Measurements from ENCODE around the gene USP48. TPM values are rescaled to one million over a fixed set of nuclear protein-coding genes. Genes with fewer than 3 reads are reported as not detected.

USP48 gene
- total RNA-seq, 2 experiments from 2014 or later = 83.9 to 96.8 TPM

DNA sequence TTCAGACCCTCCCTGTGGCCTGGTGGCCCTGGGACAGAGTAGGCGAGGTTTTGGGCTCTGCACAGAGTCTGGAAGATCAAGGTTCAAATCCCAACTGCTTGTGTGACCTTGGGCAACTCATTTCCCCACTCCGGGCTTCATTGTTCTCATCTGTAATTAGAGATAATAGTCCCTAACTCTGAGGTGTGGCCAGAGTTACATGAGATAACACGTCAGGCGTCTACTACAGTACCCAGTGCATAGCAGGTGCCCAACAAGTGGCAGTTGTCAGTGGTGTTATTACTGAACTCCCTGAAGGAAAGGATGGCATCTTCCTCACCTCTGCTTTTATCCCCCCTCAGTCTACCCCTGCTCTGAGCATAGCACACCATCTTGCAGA lies 134.6 kb downstream of the USP48 start:
- CTCF ChIA-PET = interaction anchor here (1.9 kb wide), 1 partner anchor 10 kb away, joined by 7 read pairs; no protein-coding TSS in a partner anchor
- H3K9me3 Mint-ChIP-seq (ENCODE audit: low read depth) = no peaks in the 10 kb centered on the region
- peaks cover 32% of the 10 kb centered on the region for H3K27me3 Mint-ChIP-seq
- DNase-seq (no peak), ATAC-seq (no peak)
- peaks cover 9% of the 10 kb centered on the region for H3K4me1 Mint-ChIP-seq
- no peak overlapping the region for H3K4me3 Mint-ChIP-seq
- H3K27ac Mint-ChIP-seq = no peak overlapping the region
- H3K36me3 Mint-ChIP-seq = no peaks in the 10 kb centered on the region

DNA sequence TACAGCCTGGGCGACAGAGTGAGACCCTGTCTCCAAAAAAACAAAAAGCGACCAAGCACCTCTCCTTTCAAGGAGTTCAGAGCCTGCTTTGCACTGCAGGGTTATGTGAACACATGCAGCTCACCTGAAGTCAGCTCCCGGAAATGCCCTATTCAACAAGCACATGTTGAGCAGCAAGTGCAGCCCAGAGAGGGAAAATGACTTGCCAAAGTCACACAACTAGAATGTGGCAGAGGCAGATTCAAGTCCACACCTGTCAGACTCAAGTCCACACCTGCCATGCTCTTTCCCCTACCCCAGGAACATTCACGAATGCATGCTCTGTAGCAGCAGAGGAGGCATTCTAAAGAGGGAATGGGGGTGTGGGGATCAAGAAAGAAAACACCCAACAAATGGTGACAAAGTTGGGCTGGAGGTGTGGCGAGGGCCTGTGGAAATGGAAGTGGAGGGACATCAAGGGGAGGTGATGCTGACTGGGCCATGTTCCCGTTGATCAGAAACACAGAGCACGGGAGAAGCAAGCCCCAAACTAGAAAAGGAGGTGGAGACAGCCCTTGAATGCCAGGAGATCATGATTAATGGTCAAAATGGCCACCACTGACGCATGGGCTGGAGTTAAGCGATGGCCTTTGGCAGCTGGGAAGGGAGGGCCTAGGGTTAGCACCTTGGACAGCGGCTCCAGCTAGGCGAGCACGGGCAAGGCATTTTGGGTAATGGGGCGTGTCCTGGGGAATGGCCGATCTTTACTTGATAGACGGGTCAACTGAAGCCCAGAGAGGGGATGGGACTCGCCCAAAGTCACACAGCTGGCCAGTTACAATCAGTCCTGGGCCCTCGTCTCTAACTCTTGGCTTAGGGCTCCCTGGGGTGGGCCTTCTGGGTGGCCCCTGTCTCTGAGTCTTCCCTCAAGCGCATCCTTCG lies 135.3 kb downstream of the USP48 start:
- DNase-seq (peak; percentile 66), ATAC-seq (peak; percentile 22)
- no peaks in the 10 kb centered on the region for H3K36me3 Mint-ChIP-seq
- no peak overlapping the region for H3K4me3 Mint-ChIP-seq
- peaks cover 9% of the 10 kb centered on the region for H3K4me1 Mint-ChIP-seq
- H3K27ac Mint-ChIP-seq = no peak overlapping the region
- H3K9me3 Mint-ChIP-seq (ENCODE audit: low read depth) = no peaks in the 10 kb centered on the region
- peaks cover 26% of the 10 kb centered on the region for H3K27me3 Mint-ChIP-seq
- CTCF ChIA-PET = interaction anchor here (1.9 kb wide), 1 partner anchor 11 kb away, joined by 7 read pairs; no protein-coding TSS in a partner anchor

DNA sequence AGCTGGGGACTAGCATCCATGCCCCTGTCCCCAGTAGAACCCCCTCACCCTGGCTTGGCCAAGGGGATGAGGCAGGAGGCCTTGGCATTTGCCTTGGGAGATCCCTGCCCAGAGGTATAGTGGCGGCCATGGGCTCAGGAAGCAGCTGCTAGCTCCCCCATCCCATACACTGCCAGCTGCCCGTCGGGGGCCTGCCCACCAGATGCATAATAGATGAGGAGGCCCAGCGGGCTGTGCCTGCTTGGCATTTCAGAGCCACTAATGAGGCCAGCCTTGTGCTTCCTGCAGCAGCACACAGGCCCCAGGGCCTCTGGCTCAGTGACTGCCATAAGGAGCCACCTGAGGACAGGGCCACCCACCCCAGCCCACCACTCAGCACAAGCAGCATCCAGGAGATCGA lies 137.4 kb downstream of the USP48 start:
- no peak for DNase-seq
- ATAC-seq = no peak
- Mint-ChIP-seq H3K36me3 (no peaks in the 10 kb centered on the region), H3K4me1 (no peaks in the 10 kb centered on the region), H3K27me3 (peaks cover 11% of the 10 kb centered on the region), H3K27ac (no peak overlapping the region), H3K9me3 (ENCODE audit: low read depth) (no peaks in the 10 kb centered on the region), H3K4me3 (no peak overlapping the region)
- CTCF ChIA-PET = interaction anchor here (0.7 kb wide), 1 partner anchor 137 kb away, joined by 3 read pairs; no protein-coding TSS in a partner anchor

DNA sequence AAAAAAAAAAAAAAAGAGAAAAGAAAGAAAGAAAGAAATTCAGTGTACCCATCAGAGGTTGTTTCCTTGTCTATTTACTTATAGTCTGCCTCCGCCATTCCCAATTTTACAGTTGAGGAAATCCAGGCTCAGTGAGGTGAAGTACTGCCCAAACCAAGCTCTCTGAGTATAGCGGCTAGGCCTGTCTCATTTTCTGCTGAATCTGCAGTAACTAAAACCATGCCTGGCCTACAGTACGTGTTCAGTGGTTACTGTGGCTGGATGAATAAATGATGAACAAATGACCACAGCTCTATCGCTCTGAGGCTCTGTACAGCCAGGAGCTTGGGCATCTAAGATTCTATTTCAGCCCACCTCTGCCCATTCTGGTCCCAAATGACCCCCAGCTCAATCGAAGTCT lies 138.0 kb downstream of the USP48 start:
- peaks cover 11% of the 10 kb centered on the region for H3K27me3 Mint-ChIP-seq
- ATAC-seq = no peak
- CTCF ChIA-PET = no interaction called here

DNA sequence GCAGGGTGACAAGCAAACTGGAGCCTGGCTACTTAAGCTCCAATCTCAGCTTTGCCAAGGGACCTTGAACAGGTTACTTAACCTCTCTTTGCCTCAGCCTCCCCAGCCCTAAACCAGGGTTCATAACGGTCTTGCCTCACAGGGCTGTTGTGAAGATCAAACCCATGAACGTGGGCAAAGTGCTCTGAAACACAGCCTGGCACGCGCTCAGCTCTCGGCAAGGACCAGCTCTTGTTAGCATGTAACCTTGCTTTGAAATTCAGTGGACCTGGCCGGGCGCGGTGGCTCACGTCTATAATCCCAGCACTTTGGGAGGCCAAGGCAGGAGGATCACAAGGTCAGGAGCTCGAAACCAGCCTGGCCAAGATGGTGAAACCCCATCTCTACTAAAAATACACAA lies 138.6 kb downstream of the USP48 start:
- CTCF ChIA-PET = no interaction called here
- H3K27ac Mint-ChIP-seq = no peak overlapping the region
- peaks cover 11% of the 10 kb centered on the region for H3K27me3 Mint-ChIP-seq
- H3K4me1 Mint-ChIP-seq = no peaks in the 10 kb centered on the region
- H3K9me3 Mint-ChIP-seq (ENCODE audit: low read depth) = no peaks in the 10 kb centered on the region
- no peak for DNase-seq
- H3K36me3 Mint-ChIP-seq = no peaks in the 10 kb centered on the region
- H3K4me3 Mint-ChIP-seq = no peak overlapping the region
- no peak for ATAC-seq

More for the DNA sequence above, 138.0 kb downstream of the USP48 start:
- no peaks in the 10 kb centered on the region for H3K9me3 Mint-ChIP-seq (ENCODE audit: low read depth)
- no peaks in the 10 kb centered on the region for H3K36me3 Mint-ChIP-seq
- no peak overlapping the region for H3K27ac Mint-ChIP-seq
- no peak overlapping the region for H3K4me3 Mint-ChIP-seq
- no peak for DNase-seq
- H3K4me1 Mint-ChIP-seq = no peaks in the 10 kb centered on the region

DNA sequence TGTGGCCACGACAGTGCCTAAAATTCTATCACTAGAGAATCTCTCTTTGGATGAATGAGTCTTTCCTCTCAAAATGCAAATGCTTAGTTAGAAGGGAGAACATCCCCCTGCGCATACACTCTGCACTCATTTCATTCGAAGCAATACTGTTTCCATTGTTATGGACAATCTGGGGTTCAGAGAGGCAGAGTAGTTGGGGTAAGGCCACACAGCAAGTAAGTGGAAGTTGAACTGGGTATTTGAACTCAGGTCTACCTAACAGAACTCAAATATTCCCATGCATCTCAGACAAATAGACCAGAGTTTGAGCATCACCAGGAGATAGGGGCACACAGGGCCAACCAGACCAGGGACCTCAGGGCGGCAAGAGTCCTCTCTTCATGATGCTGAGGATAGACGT lies 139.3 kb downstream of the USP48 start:
- Mint-ChIP-seq H3K27me3 (peaks cover 9% of the 10 kb centered on the region), H3K9me3 (ENCODE audit: low read depth) (no peaks in the 10 kb centered on the region), H3K4me1 (peaks cover under 1% of the 10 kb centered on the region), H3K27ac (no peak overlapping the region), H3K36me3 (no peaks in the 10 kb centered on the region), H3K4me3 (no peak overlapping the region)
- no peak for ATAC-seq
- CTCF ChIA-PET = no interaction called here
- DNase-seq = no peak

DNA sequence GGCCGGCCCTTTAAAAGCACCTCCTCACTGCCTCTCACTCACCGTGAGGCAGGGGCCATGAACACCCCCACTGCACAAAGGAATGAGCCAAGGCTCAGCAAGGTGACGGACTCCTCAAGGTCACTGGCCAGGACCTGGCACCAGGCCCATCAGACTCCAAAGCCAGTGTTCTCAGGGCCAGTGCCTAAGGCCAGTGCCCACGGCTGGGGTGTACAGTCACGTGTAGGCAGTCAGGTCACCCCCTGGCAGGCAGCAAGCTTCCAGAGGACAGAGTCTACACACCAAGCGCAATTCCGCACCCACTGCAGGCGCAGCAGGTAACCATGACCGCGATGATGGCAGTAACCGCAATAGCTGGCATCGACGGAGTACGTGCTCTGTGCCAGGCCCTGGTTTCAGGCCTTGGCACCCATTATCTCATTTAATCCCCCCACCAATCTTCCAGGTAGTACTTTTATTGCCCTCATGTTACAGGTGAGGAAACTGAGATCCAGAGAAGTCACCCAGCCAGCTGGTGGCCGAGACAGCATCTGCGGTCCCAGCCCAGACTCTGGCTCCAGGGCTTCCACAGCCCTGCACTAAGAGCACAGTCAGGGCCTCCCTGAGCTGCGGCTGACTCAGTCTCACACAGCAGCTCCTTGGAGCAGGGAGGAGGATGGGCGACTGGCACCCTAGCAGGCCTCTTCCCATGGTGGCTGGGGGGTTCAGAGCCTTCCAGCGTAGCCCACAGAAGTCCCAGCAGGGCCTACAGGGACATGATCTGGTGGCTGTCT lies 140.8 kb downstream of the USP48 start:
- CTCF ChIA-PET = no interaction called here
- Mint-ChIP-seq H3K27ac (no peak overlapping the region), H3K4me3 (no peak overlapping the region), H3K36me3 (no peaks in the 10 kb centered on the region), H3K27me3 (peaks cover 6% of the 10 kb centered on the region), H3K9me3 (ENCODE audit: low read depth) (no peaks in the 10 kb centered on the region), H3K4me1 (peaks cover 3% of the 10 kb centered on the region)
- DNase-seq (no peak), ATAC-seq (no peak)

DNA sequence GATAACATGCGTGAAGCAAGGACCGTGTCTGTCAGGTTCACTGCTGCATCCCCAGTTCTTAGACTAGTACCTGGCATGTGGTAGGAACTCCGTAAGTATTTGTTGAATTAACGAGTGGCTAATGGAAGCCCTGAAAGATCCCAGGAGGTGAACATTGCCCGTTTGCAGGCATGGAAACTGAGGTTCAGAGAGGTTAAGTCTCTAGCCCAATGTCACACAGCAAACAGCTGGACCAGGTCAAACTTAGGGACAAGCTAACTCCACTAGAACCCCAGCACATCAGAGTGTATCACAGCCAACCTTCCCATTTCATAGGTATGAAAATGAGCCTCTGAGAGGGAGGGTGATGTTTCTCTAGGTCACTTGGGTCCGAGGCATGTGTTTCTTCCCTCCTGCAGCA lies 141.4 kb downstream of the USP48 start:
- ATAC-seq (no peak), DNase-seq (no peak)
- H3K4me1 Mint-ChIP-seq = peaks cover 3% of the 10 kb centered on the region
- H3K27me3 Mint-ChIP-seq = peaks cover 6% of the 10 kb centered on the region
- no peaks in the 10 kb centered on the region for H3K36me3 Mint-ChIP-seq
- no peak overlapping the region for H3K4me3 Mint-ChIP-seq
- H3K27ac Mint-ChIP-seq = no peak overlapping the region
- CTCF ChIA-PET = no interaction called here
- no peaks in the 10 kb centered on the region for H3K9me3 Mint-ChIP-seq (ENCODE audit: low read depth)

DNA sequence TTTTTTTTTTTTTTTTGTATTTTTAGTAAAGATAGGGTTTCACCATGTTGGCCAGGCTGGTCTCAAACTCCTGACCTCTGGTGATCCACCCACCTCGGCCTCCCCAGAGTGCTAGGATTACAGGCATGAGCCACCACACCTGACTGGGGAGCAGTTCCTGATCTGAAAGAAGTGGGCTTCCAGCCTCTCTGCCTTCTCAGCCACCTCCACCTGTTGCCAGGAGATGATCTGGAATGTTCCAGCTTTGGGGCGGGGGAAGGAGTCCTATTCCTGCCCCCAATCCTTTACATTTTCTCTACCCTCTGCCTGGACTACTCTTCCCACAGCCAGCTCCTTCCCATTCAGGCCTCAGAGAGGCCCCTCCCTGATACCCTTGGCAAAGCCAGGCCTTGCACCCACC lies 141.9 kb downstream of the USP48 start:
- Mint-ChIP-seq H3K27ac (no peak overlapping the region), H3K4me3 (no peak overlapping the region), H3K4me1 (peaks cover 3% of the 10 kb centered on the region), H3K27me3 (peaks cover 6% of the 10 kb centered on the region), H3K9me3 (ENCODE audit: low read depth) (no peaks in the 10 kb centered on the region), H3K36me3 (no peaks in the 10 kb centered on the region)
- ATAC-seq (no peak), DNase-seq (no peak)
- CTCF ChIA-PET = interaction anchor here (1.2 kb wide), 1 partner anchor 18 kb away, joined by 3 read pairs; no protein-coding TSS in a partner anchor

DNA sequence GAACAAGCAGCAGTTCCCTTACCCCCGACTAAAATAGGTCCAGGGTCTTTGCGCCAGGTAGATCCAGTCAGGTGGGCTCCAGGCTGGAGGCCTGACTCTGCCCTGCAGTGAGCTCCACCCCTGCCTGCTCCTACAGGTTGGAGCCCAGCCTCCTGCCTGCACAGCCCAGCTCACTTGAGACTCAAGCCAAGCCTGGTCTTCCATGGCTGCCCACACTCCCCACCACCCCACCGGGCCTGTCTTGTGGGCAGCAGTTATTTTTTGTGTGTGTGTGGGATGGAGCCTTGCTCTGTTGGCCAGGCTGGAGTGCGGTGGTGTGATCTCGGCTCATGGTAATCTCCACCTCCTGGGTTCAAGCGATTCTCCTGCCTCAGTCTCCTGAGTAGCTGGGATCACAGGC lies 142.3 kb downstream of the USP48 start:
- peaks cover 6% of the 10 kb centered on the region for H3K27me3 Mint-ChIP-seq
- ATAC-seq = no peak
- peaks cover 3% of the 10 kb centered on the region for H3K4me1 Mint-ChIP-seq
- no peak for DNase-seq
- H3K4me3 Mint-ChIP-seq = no peak overlapping the region
- CTCF ChIA-PET = interaction anchor here (1.2 kb wide), 1 partner anchor 19 kb away, joined by 3 read pairs; no protein-coding TSS in a partner anchor
- no peaks in the 10 kb centered on the region for H3K36me3 Mint-ChIP-seq
- no peak overlapping the region for H3K27ac Mint-ChIP-seq
- H3K9me3 Mint-ChIP-seq (ENCODE audit: low read depth) = no peaks in the 10 kb centered on the region

DNA sequence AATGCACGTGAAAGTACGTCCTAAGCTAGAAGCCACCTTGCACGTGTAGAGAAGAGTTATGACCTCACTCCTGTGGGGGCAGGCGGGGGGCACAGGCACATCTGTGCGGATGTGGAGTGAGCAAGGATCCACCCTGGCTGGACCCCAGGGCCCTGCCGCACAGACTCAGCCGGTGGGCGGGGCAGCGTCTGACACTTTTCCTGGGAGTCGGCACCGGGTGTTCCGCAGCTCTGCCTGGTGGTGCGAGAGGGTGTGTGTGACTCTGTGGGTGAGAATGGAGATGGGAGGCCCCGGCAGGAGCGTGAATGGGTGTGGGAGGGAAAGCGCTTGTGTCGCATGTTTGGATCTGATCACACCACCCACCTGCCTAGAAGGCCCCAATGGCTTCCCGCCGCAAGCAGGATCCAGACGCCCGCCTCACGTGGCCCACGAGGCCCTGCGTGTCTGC lies 143.3 kb downstream of the USP48 start:
- CTCF ChIA-PET = no interaction called here
- Mint-ChIP-seq H3K9me3 (ENCODE audit: low read depth) (no peaks in the 10 kb centered on the region), H3K4me1 (peaks cover 3% of the 10 kb centered on the region), H3K36me3 (no peaks in the 10 kb centered on the region), H3K4me3 (no peak overlapping the region), H3K27me3 (peaks cover 6% of the 10 kb centered on the region), H3K27ac (no peak overlapping the region)
- no peak for DNase-seq
- no peak for ATAC-seq

DNA sequence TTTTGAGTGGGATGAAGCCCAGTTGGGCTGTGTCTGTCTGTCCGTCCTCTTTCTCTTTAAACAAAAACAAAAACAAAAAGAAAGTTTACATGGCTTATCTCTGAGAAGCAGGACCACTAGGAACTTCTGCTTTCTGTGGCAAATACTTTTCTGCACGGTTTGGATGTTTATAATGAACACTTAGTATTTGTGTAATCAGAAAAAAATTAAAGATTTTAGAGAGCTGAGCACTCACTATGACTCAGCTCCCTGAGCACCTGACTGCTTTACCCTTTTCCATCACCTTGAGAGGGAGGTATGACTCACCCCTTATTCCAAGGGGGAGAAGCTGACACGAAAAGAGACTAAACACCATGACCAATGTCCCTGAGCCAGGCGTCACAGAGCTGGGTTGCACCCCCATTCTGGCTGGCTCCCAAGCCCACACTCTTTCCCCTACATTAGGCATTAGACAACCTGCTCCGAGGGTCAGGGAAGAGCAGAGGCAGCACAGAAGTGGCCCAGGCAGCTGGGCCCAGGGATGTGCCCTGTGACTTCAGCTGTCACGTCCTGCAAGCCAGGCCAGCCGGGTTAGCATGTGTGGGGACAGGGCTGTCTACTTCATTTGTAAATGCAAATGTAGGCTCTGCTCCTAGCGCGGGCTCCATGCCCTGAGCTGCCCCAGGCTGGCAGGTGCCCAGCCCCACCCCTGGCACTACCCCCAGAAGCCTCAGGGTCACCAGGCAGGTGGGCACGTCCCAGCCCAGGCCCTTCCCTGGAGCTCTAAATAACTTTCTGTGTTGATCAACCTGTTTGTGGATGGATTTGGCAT lies 144.2 kb downstream of the USP48 start:
- DNase-seq (no peak), ATAC-seq (peak; percentile 36)
- H3K4me1 Mint-ChIP-seq = peaks cover 3% of the 10 kb centered on the region

DNA sequence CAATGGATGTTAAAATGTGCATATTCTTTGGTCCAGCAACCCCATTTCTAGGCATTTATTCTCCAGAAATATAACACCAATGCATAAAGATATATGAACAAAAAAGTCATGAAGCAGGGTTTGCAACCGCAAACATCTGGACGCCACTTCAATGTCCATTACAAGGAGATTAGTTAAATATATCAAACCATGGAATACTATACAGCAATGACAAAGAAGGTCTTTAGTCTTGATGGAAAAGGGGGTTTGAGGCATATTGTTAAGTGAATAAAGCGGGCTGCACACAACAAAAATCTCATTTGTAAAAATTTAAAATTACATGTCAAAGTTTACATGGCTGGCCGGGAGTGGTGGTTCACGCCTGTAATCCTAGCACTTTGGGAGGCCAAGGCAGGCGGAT lies 145.4 kb downstream of the USP48 start:
- H3K36me3 Mint-ChIP-seq = no peaks in the 10 kb centered on the region
- H3K9me3 Mint-ChIP-seq (ENCODE audit: low read depth) = no peaks in the 10 kb centered on the region
- H3K4me1 Mint-ChIP-seq = peaks cover 3% of the 10 kb centered on the region
- CTCF ChIA-PET = interaction anchor here (0.7 to 1.0 kb wide), 2 partner anchors 22 to 730 kb away, joined by 3 read pairs; no protein-coding TSS in a partner anchor
- DNase-seq = no peak
- H3K27ac Mint-ChIP-seq = no peak overlapping the region
- H3K27me3 Mint-ChIP-seq = peaks cover 5% of the 10 kb centered on the region
- H3K4me3 Mint-ChIP-seq = no peak overlapping the region
- no peak for ATAC-seq

More for the DNA sequence above, 144.2 kb downstream of the USP48 start:
- CTCF ChIA-PET = no interaction called here
- no peaks in the 10 kb centered on the region for H3K36me3 Mint-ChIP-seq
- H3K9me3 Mint-ChIP-seq (ENCODE audit: low read depth) = no peaks in the 10 kb centered on the region
- no peak overlapping the region for H3K27ac Mint-ChIP-seq
- H3K4me3 Mint-ChIP-seq = no peak overlapping the region
- peaks cover 6% of the 10 kb centered on the region for H3K27me3 Mint-ChIP-seq
